Adrenal gland (tissue), 5 donors: ENCODE measurements around the gene CTNNBIP1.

Source experiments
- CTCF ChIP-seq, 6 experiments: fragments of 450-650 bp in 4 of 6; fragments of 200-600 bp in 2 of 6; sonication (generic) in 1 of 6; IDR thresholded peaks; 1 replicate in 5 of 6; 2 replicates in 1 of 6; pipeline versions ENCODE4 v1.5.1 to v1.8.0; 2016 to 2021; ENCODE audit warnings: antibody characterized with exemption in 6 of 6, mild to moderate bottlenecking in 2 of 6, moderate library complexity in 1 of 6
- POLR2A ChIP-seq, 2 donors: fragments of 450-650 bp; IDR thresholded peaks; one replicate each; pipeline ENCODE4 v1.6.1; 2017; ENCODE audit warnings: antibody characterized with exemption in 2 of 2, mild to moderate bottlenecking in 2 of 2, moderate library complexity in 1 of 2
- donor health status: DM: no; HTN: no; CAD: no.

GRCh38 chr1:9860887-9861286 lies 49.2 kb downstream of the CTNNBIP1 start:
- TF ChIP-seq POLR2A (IDR thresholded peaks at IDR 0.05), result no peak
- no peak for TF ChIP-seq CTCF (IDR thresholded peaks at IDR 0.05)
